HepG2 (cell line): Measurements from ENCODE around the gene ZFAND6. TPM values are rescaled to one million over a fixed set of nuclear protein-coding genes. Genes with fewer than 3 reads are reported as not detected.

ENCODE experiments used
- ATAC-seq: fragments of 200-7000 bp; cut with Tn5 transposase; 3 replicates; pipeline ENCODE4 v1.9.1; 2020; ENCODE audit warnings: mild to moderate bottlenecking, moderate library complexity
- BruUV-seq: library from RNA; stranded (reverse); fragments of 400-500 nt; replicated peaks from 2 replicates; lab custom pipeline; 2021; lab: Mats Ljungman, UMichigan
- CTCF ChIA-PET: fragments of 300-600 bp; formaldehyde crosslinking; extraction: SDS; loops from one replicate; lab custom pipeline; 2021; ENCODE audit warnings: low total read pairs, inconsistent platforms, low intra/inter-chr PET ratio; lab: Yijun Ruan, JAX
- POLR2A ChIA-PET: fragments of 350-600 bp; sonication (Branson Sonifier 250); formaldehyde crosslinking; loops from one replicate; lab custom pipeline; 2020; ENCODE audit warnings: antibody characterized with exemption, inconsistent platforms; lab: Yijun Ruan, JAX
- DNase-seq: peaks from one replicate; pipeline ENCODE4 v3.0.0-alpha.2; 2015; ENCODE audit warnings: low spot score
- FAIRE-seq: peaks from 3 replicates; lab custom pipeline; 2011; peaks lifted over from hg19 to GRCh38; lab: Jason Lieb, UNC
- H2AFZ ChIP-seq: one replicate; pipeline ENCODE4 v1.6.1; 2011; ENCODE audit warnings: low read length, inconsistent platforms
- H3K27ac ChIP-seq: fragments of 300-600 bp; 3 replicates; pipeline ENCODE4 v1.8.0; 2011; ENCODE audit warnings: mixed run types, mild to moderate bottlenecking, mixed read lengths, low read length, inconsistent platforms; ENCODE audit not compliant: insufficient read depth; ENCODE audit errors: extremely low read length
- H3K27me3 ChIP-seq, 2 experiments: fragments of 200-600 bp in 1 of 2; 2 replicates in 1 of 2; 3 replicates in 1 of 2; pipeline versions ENCODE4 v1.6.0 to v1.8.0; 2011; ENCODE audit warnings: low read length in 2 of 2, mild to moderate bottlenecking in 2 of 2, moderate library complexity in 2 of 2, inconsistent platforms in 1 of 2; ENCODE audit not compliant: insufficient read depth in 2 of 2, control insufficient read depth in 1 of 2
- H3K36me3 ChIP-seq, 2 experiments: fragments of 200-600 bp in 1 of 2; replicated peaks in 1 of 2; 2 replicates in 1 of 2; 3 replicates in 1 of 2; pipeline versions ENCODE4 v1.5.1 to v1.8.0; 2011; ENCODE audit warnings: low read length in 2 of 2, inconsistent platforms in 1 of 2; ENCODE audit not compliant: insufficient read depth in 2 of 2, control insufficient read depth in 1 of 2
- H3K4me1 ChIP-seq: 2 replicates; pipeline ENCODE4 v1.5.1; 2012; ENCODE audit warnings: low read length, inconsistent platforms; ENCODE audit not compliant: insufficient read depth
- H3K4me2 ChIP-seq: 2 replicates; pipeline ENCODE4 v1.6.0; 2011; ENCODE audit warnings: low read depth, low read length, inconsistent platforms
- H3K4me3 ChIP-seq, 3 experiments: fragments of 200-600 bp in 1 of 3; sonication (generic), shearing (Covaris generic) in 1 of 3; replicated peaks in 1 of 3; 2 replicates each; pipeline ENCODE4 v1.5.1; 2011 to 2016; ENCODE audit warnings: low read length in 3 of 3, inconsistent platforms in 2 of 3, low read depth in 2 of 3, mild to moderate bottlenecking in 2 of 3, control low read depth in 1 of 3, mixed read lengths in 1 of 3; ENCODE audit not compliant: insufficient read depth in 1 of 3
- H3K79me2 ChIP-seq: one replicate; pipeline ENCODE4 v1.6.1; 2011; ENCODE audit warnings: low read length, inconsistent platforms; ENCODE audit not compliant: insufficient read depth
- H3K9ac ChIP-seq: 2 replicates; pipeline ENCODE4 v1.6.0; 2011; ENCODE audit warnings: mild to moderate bottlenecking, low read depth, low read length, inconsistent platforms; ENCODE audit not compliant: insufficient read depth
- H3K9me3 ChIP-seq: 2 replicates; pipeline ENCODE4 v1.5.1; 2012; ENCODE audit warnings: mild to moderate bottlenecking, low read length
- H4K20me1 ChIP-seq: 2 replicates; pipeline ENCODE4 v1.6.0; 2011; ENCODE audit warnings: inconsistent platforms, mild to moderate bottlenecking, low read length, moderate library complexity; ENCODE audit not compliant: insufficient read depth
- CBFB ChIP-seq: sonication (generic); formaldehyde crosslinking; IDR thresholded peaks from 2 replicates; pipeline ENCODE4 v1.4.0; 2020; ENCODE audit warnings: missing genetic modification reagents
- FOXM1 ChIP-seq: sonication (generic); formaldehyde crosslinking; IDR thresholded peaks from 2 replicates; pipeline ENCODE4 v1.5.0; 2020; ENCODE audit warnings: missing genetic modification reagents
- IKZF4 ChIP-seq: sonication (generic); formaldehyde crosslinking; IDR thresholded peaks from 2 replicates; pipeline ENCODE4 v1.5.1; 2020; ENCODE audit warnings: borderline replicate concordance, mild to moderate bottlenecking, low read depth, missing genetic modification reagents; ENCODE audit errors: not compliant biosample characterization
- SMYD3 ChIP-seq: sonication (generic); formaldehyde crosslinking; IDR thresholded peaks from 2 replicates; pipeline ENCODE4 v1.8.1; 2023; ENCODE audit warnings: mild to moderate bottlenecking, missing genetic modification reagents
- SOX6 ChIP-seq, 2 experiments: fragments of 450-650 bp in 1 of 2; sonication (generic) in 1 of 2; formaldehyde crosslinking in 1 of 2; IDR thresholded peaks; 2 replicates each; pipeline versions ENCODE4 v1.4.0 to v1.6.1; 2017 to 2020; ENCODE audit warnings: antibody characterized with exemption in 1 of 2, mild to moderate bottlenecking in 1 of 2, missing genetic modification reagents in 1 of 2
- SSRP1 ChIP-seq: IDR thresholded peaks from 2 replicates; pipeline ENCODE4 v1.6.1; 2016; ENCODE audit warnings: control low read depth
- ZFP36 ChIP-seq: fragments of 150-350 bp; IDR thresholded peaks from 2 replicates; pipeline ENCODE4 v1.6.1; 2018; ENCODE audit warnings: borderline replicate concordance, low read length, low read depth; ENCODE audit not compliant: partially characterized antibody
- ZNF678 ChIP-seq: sonication (generic); formaldehyde crosslinking; IDR thresholded peaks from 2 replicates; pipeline ENCODE4 v1.4.0; 2020; ENCODE audit warnings: mild to moderate bottlenecking, missing genetic modification reagents
- ZNF720 ChIP-seq: sonication (generic); formaldehyde crosslinking; IDR thresholded peaks from 2 replicates; pipeline ENCODE4 v1.4.0; 2020; ENCODE audit warnings: missing genetic modification reagents
- WGBS: methylation state at CpG from one replicate; pipeline ENCODE4 v1.1.6; 2017; ENCODE audit warnings: low lambda C conversion rate; 5-methylcytosine and 5-hydroxymethylcytosine counted together
- in situ Hi-C: cut with HindIII; loops from 2 replicates; pipeline ENCODE4 v1.10.0; 2017; ENCODE audit warnings: low pct_unique_long_range_greater_than_20kb; ENCODE audit not compliant: extremely low pct_ligation_motif_present
- intact Hi-C: fragments of 100-400 bp; cut with micrococcal nuclease; formaldehyde crosslinking; loops from one replicate; pipeline ENCODE4 v1.10.0; 2022; ENCODE audit not compliant: unreplicated experiment
- polyA plus RNA-seq, 8 experiments: library from polyadenylated mRNA; depleted of rRNA in 3 of 8; stranded (reverse) in 7 of 8; unstranded in 1 of 8; fragments of >200 nt; fragmentation: Illumina TruSeq in 4 of 8; extraction: Trizol in 4 of 8; gene quantifications; 2 replicates each; pipeline versions ENCODE4 v1.2.1 to v1.2.3, GENCODE V29; 2011 to 2016; ENCODE audit warnings: low read depth in 4 of 8, missing spikeins in 1 of 8, mixed read lengths in 1 of 8; ENCODE audit not compliant: insufficient read depth in 1 of 8
- total RNA-seq, 5 experiments: library from RNA; depleted of rRNA; stranded (reverse); fragments of >200 nt; fragmentation: Illumina TruSeq; extraction: Trizol; gene quantifications; 2 replicates each; pipeline ENCODE4 v1.2.3, GENCODE V29; 2016; ENCODE audit warnings: low read depth in 1 of 5

ZFAND6 gene
- total and polyA plus RNA-seq, 2 of the 13 experiments (the other 11 are each of a cell fraction or from before 2014, with no cell fraction given) = 84.2 to 115 TPM

DNA sequence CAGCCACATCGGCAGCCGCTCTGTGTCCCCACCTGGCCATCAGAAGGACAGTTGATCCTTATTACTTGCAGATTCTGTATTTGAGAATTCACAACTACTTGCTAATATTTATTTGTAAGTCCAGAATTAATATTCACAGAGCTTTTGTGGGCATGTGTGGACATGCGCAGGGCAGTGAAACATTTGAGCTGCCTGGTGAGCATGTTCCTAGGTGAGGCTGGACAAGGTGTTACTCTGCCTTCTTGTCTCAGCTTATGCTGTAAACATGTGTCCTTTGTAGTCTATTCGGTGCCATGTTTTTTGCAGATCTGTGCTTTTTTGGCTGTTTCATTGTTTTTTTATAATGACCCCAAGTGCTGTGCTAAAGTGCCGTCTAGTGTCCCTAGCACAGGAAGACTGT, 108.9 kb downstream of the ZFAND6 start:
- 94% methylated on average over 5 of the region's 5 CpGs for WGBS
- BruUV-seq = no TSS peak
- FAIRE-seq = no peak
- H4K20me1 ChIP-seq = no peaks in the 10 kb centered on the region
- H3K79me2 ChIP-seq = no peaks in the 10 kb centered on the region
- no peak for ATAC-seq
- H3K9ac ChIP-seq = no peak overlapping the region
- H3K4me3 ChIP-seq = no peak overlapping the region
- H2AFZ ChIP-seq = no peak overlapping the region
- in situ Hi-C loops = loop anchor here (25.0 kb wide), 1 partner anchor 281 kb away; the partner anchor contains the start of gene MTHFS
- H3K36me3 ChIP-seq = peaks cover 1 to 20% of the 10 kb centered on the region in 2 experiments; a peak in 4 of 5 replicates
- no peak for DNase-seq
- H3K27me3 ChIP-seq = no peaks in the 10 kb centered on the region
- POLR2A ChIA-PET = no interaction called here
- TF ChIP-seq SMYD3 (CRISPR knock-in tag) = no peak
- TF ChIP-seq ZFP36 = no peak
- no peak for TF ChIP-seq IKZF4 (CRISPR knock-in tag)
- TF ChIP-seq ZNF678 (CRISPR knock-in tag) = no peak
- TF ChIP-seq ZNF720 = no peak
- no peak for TF ChIP-seq SOX6 (IDR thresholded peaks at IDR 0.05)
- TF ChIP-seq SOX6 (CRISPR knock-in tag; IDR thresholded peaks at IDR 0.05) = no peak
- TF ChIP-seq FOXM1 = no peak
- no peak for TF ChIP-seq SSRP1 (CRISPR knock-in tag)
- TF ChIP-seq CBFB (CRISPR knock-in tag) = no peak
- TF ChIP-seq, all 625 proteins: peak for 0
- intact Hi-C loops = no loop called here
- peaks cover 35% of the 10 kb centered on the region for H3K4me1 ChIP-seq
- H3K4me2 ChIP-seq = no peak overlapping the region
- no peaks in the 10 kb centered on the region for H3K9me3 ChIP-seq
- CTCF ChIA-PET = no interaction called here
- H3K27ac ChIP-seq = no peak overlapping the region
